SK-N-SH (cell line): ENCODE data around the gene EXOC3. TPM values are rescaled to one million over a fixed set of nuclear protein-coding genes. Genes with fewer than 3 reads are reported as not detected.

Source experiments
- CTCF ChIA-PET: fragments of 300-600, 350-600 bp; formaldehyde crosslinking; extraction: SDS; loops from one replicate; lab custom pipeline; 2021; lab: Yijun Ruan, JAX
- POLR2A ChIA-PET: fragments of 350-600 bp; sonication (Branson Sonifier 250); formaldehyde crosslinking; extraction: SDS; loops from one replicate; lab custom pipeline; 2020; ENCODE audit warnings: antibody characterized with exemption, inconsistent platforms; lab: Yijun Ruan, JAX
- DNase-seq: peaks from one replicate; pipeline ENCODE4 v3.0.0; 2012
- H2AFZ ChIP-seq: fragments of 200-600 bp; sonication (generic); 2 replicates; pipeline ENCODE4 v1.8.1; 2016; ENCODE audit warnings: antibody characterized with exemption, mild to moderate bottlenecking, low read depth
- H3F3A ChIP-seq: fragments of 200-600 bp; sonication (generic); replicated peaks from 2 replicates; pipeline ENCODE3; 2016; ENCODE audit warnings: antibody characterized with exemption, mild to moderate bottlenecking; ENCODE audit not compliant: insufficient read depth
- H3K27ac ChIP-seq, 2 experiments: fragments of 200-500 bp in 1 of 2; fragments of 200-600 bp in 1 of 2; sonication (Bioruptor generic) in 1 of 2; sonication (generic), shearing (Covaris generic) in 1 of 2; 2 replicates each; pipeline versions ENCODE4 v1.5.1 to v1.6.1; 2014 to 2016; ENCODE audit warnings: low read depth in 2 of 2, inconsistent platforms in 1 of 2, low read length in 1 of 2, mild to moderate bottlenecking in 1 of 2, mixed read lengths in 1 of 2
- H3K27me3 ChIP-seq: fragments of 200-600 bp; sonication (generic), shearing (Covaris generic); 2 replicates; pipeline ENCODE4 v1.6.1; 2016; ENCODE audit warnings: mixed run types; ENCODE audit not compliant: insufficient read depth
- H3K36me3 ChIP-seq, 2 experiments: fragments of 200-500 bp in 1 of 2; fragments of 200-600 bp in 1 of 2; sonication (Bioruptor generic) in 1 of 2; sonication (generic) in 1 of 2; replicated peaks in 1 of 2; 2 replicates each; pipeline versions ENCODE3 to v1.5.1; 2014 to 2016; ENCODE audit warnings: low read length in 1 of 2, mild to moderate bottlenecking in 1 of 2; ENCODE audit not compliant: insufficient read depth in 2 of 2, control insufficient read depth in 1 of 2
- H3K4me1 ChIP-seq, 2 experiments: fragments of 200-500 bp in 1 of 2; fragments of 200-600 bp in 1 of 2; sonication (Bioruptor generic) in 1 of 2; sonication (generic), shearing (Covaris generic) in 1 of 2; 2 replicates each; pipeline versions ENCODE4 v1.5.1 to v1.6.1; 2014 to 2016; ENCODE audit warnings: low read depth in 1 of 2, low read length in 1 of 2, mixed run types in 1 of 2; ENCODE audit not compliant: insufficient read depth in 2 of 2, control insufficient read depth in 1 of 2
- H3K4me2 ChIP-seq: fragments of 200-600 bp; sonication (generic), shearing (Covaris generic); 2 replicates; pipeline ENCODE4 v1.6.1; 2017; ENCODE audit warnings: mixed run types
- H3K4me3 ChIP-seq, 2 experiments: fragments of 200-500 bp in 1 of 2; fragments of 200-600 bp in 1 of 2; sonication (Bioruptor generic) in 1 of 2; sonication (generic), shearing (Covaris generic) in 1 of 2; 2 replicates each; pipeline versions ENCODE4 v1.5.1 to v1.8.1; 2014 to 2016; ENCODE audit warnings: low read depth in 2 of 2, inconsistent platforms in 1 of 2, low read length in 1 of 2, mild to moderate bottlenecking in 1 of 2, mixed read lengths in 1 of 2, moderate library complexity in 1 of 2
- H3K79me2 ChIP-seq: fragments of 200-600 bp; sonication (generic); 2 replicates; pipeline ENCODE4 v1.8.1; 2017; ENCODE audit warnings: mild to moderate bottlenecking; ENCODE audit not compliant: insufficient read depth
- H3K9ac ChIP-seq: fragments of 200-600 bp; sonication (generic); 2 replicates; pipeline ENCODE4 v1.6.1; 2017; ENCODE audit warnings: mixed run types
- H3K9me2 ChIP-seq: fragments of 200-600 bp; sonication (generic); 2 replicates; pipeline ENCODE4 v1.6.1; 2017; ENCODE audit warnings: mixed run types
- H3K9me3 ChIP-seq: fragments of 200-600 bp; sonication (generic); 2 replicates; pipeline ENCODE4 v1.6.1; 2017; ENCODE audit warnings: mixed run types, mild to moderate bottlenecking, moderate library complexity
- H4K20me1 ChIP-seq: fragments of 200-600 bp; sonication (generic); 2 replicates; pipeline ENCODE4 v1.6.1; 2017; ENCODE audit warnings: mild to moderate bottlenecking, mixed run types; ENCODE audit not compliant: insufficient read depth
- FOXJ3 ChIP-seq: sonication (generic); formaldehyde crosslinking; IDR thresholded peaks from 2 replicates; pipeline ENCODE4 v1.5.1; 2020; ENCODE audit warnings: mild to moderate bottlenecking, missing genetic modification reagents
- GABPA ChIP-seq: IDR thresholded peaks from 2 replicates; pipeline ENCODE4 v1.4.0; 2012; ENCODE audit warnings: low read depth, mild to moderate bottlenecking
- MEF2A ChIP-seq: IDR thresholded peaks from 2 replicates; pipeline ENCODE4 v1.4.0; 2012; ENCODE audit warnings: low read depth, borderline replicate concordance
- NFIC ChIP-seq: IDR thresholded peaks from 2 replicates; pipeline ENCODE4 v1.4.0; 2012; ENCODE audit warnings: borderline replicate concordance
- POLR2AphosphoS5 ChIP-seq: IDR thresholded peaks from 2 replicates; pipeline ENCODE4 v1.6.1; 2012; ENCODE audit warnings: low read depth, low read length
- SIN3A ChIP-seq: IDR thresholded peaks from 2 replicates; pipeline ENCODE4 v1.6.1; 2012; ENCODE audit warnings: low read depth, mild to moderate bottlenecking, low read length, moderate library complexity, borderline replicate concordance
- SMC3 ChIP-seq: IDR thresholded peaks from 2 replicates; pipeline ENCODE4 v1.6.1; 2012; ENCODE audit warnings: low read depth, low read length, improper control_type of control experiment
- TAF1 ChIP-seq: IDR thresholded peaks from 2 replicates; pipeline ENCODE4 v1.6.1; 2012; ENCODE audit warnings: low read depth, mild to moderate bottlenecking, low read length, moderate library complexity, borderline replicate concordance
- TCF12 ChIP-seq: IDR thresholded peaks from 2 replicates; pipeline ENCODE4 v1.4.0; 2012
- WGBS: methylation state at CpG from one replicate; pipeline ENCODE4 v1.1.6; 2017; ENCODE audit warnings: low lambda C conversion rate; 5-methylcytosine and 5-hydroxymethylcytosine counted together
- polyA plus RNA-seq, 3 experiments: library from polyadenylated mRNA; depleted of rRNA; stranded (reverse); fragments of >200 nt; gene quantifications; 2 replicates each; pipeline ENCODE4 v1.2.3, GENCODE V29; 2012
- TF ChIP-seq, protein P1 (sequence below): IDR thresholded peaks from 2 replicates; pipeline ENCODE4 v1.6.1; 2012; ENCODE audit warnings: mild to moderate bottlenecking, low read depth, low read length, moderate library complexity
- TF ChIP-seq, protein P2 (sequence below): fragments of 200-600 bp; sonication (generic); IDR thresholded peaks from 2 replicates; pipeline ENCODE4 v1.6.1; 2017; ENCODE audit warnings: antibody characterized with exemption, mild to moderate bottlenecking, moderate library complexity

Gene EXOC3
- polyA plus RNA-seq, 1 of the 3 experiments (the other 2 are of a cell fraction), result 25.7 TPM

- H3K9ac ChIP-seq, result no peak overlapping the region
- H3K4me2 ChIP-seq, result no peak overlapping the region
- CTCF ChIA-PET, result no interaction called here
- DNase-seq, result no peak
- 94% methylated on average over 16 of the region's 19 CpGs for WGBS
- TF ChIP-seq SMC3, result no peak
- TF ChIP-seq POLR2AphosphoS5, result no peak
- no peak for TF ChIP-seq TCF12
- TF ChIP-seq GABPA, result no peak
- TF ChIP-seq SIN3A, result no peak
- TF ChIP-seq TAF1, result no peak
- no peak for TF ChIP-seq NFIC
- no peak for TF ChIP-seq MEF2A
- TF ChIP-seq, protein P1, sequence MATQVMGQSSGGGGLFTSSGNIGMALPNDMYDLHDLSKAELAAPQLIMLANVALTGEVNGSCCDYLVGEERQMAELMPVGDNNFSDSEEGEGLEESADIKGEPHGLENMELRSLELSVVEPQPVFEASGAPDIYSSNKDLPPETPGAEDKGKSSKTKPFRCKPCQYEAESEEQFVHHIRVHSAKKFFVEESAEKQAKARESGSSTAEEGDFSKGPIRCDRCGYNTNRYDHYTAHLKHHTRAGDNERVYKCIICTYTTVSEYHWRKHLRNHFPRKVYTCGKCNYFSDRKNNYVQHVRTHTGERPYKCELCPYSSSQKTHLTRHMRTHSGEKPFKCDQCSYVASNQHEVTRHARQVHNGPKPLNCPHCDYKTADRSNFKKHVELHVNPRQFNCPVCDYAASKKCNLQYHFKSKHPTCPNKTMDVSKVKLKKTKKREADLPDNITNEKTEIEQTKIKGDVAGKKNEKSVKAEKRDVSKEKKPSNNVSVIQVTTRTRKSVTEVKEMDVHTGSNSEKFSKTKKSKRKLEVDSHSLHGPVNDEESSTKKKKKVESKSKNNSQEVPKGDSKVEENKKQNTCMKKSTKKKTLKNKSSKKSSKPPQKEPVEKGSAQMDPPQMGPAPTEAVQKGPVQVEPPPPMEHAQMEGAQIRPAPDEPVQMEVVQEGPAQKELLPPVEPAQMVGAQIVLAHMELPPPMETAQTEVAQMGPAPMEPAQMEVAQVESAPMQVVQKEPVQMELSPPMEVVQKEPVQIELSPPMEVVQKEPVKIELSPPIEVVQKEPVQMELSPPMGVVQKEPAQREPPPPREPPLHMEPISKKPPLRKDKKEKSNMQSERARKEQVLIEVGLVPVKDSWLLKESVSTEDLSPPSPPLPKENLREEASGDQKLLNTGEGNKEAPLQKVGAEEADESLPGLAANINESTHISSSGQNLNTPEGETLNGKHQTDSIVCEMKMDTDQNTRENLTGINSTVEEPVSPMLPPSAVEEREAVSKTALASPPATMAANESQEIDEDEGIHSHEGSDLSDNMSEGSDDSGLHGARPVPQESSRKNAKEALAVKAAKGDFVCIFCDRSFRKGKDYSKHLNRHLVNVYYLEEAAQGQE, result no peak
- TF ChIP-seq, protein P2, sequence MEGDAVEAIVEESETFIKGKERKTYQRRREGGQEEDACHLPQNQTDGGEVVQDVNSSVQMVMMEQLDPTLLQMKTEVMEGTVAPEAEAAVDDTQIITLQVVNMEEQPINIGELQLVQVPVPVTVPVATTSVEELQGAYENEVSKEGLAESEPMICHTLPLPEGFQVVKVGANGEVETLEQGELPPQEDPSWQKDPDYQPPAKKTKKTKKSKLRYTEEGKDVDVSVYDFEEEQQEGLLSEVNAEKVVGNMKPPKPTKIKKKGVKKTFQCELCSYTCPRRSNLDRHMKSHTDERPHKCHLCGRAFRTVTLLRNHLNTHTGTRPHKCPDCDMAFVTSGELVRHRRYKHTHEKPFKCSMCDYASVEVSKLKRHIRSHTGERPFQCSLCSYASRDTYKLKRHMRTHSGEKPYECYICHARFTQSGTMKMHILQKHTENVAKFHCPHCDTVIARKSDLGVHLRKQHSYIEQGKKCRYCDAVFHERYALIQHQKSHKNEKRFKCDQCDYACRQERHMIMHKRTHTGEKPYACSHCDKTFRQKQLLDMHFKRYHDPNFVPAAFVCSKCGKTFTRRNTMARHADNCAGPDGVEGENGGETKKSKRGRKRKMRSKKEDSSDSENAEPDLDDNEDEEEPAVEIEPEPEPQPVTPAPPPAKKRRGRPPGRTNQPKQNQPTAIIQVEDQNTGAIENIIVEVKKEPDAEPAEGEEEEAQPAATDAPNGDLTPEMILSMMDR, result no peak
- no peak for TF ChIP-seq FOXJ3 (CRISPR knock-in tag)
- TF ChIP-seq, all 33 proteins: peak for 0
- H2AFZ ChIP-seq, result no peak overlapping the region
- peaks cover 0 to 27% of the 10 kb centered on the region in 2 experiments for H3K36me3 ChIP-seq
- peaks cover 0 to 18% of the 10 kb centered on the region in 2 experiments; a peak in 1 of 4 replicates for H3K4me1 ChIP-seq
- H3K9me2 ChIP-seq, result no peaks in the 10 kb centered on the region
- H3K27me3 ChIP-seq, result no peaks in the 10 kb centered on the region
- H3F3A ChIP-seq, result no peaks in the 10 kb centered on the region
- H3K4me3 ChIP-seq, result no peak overlapping the region
- H3K79me2 ChIP-seq, result peaks cover 9% of the 10 kb centered on the region; the same call in 1 of the 2 replicates
- peaks cover 2% of the 10 kb centered on the region for H4K20me1 ChIP-seq
- POLR2A ChIA-PET, result no interaction called here
- H3K9me3 ChIP-seq, result no peaks in the 10 kb centered on the region
- no peak overlapping the region for H3K27ac ChIP-seq
Measured at GRCh38 chr5:469752-470483, 26.9 kb downstream of the EXOC3 start.
